Adrenal gland (tissue), 12 donors: ENCODE data around the gene OR51B4. TPM values are rescaled to one million over a fixed set of nuclear protein-coding genes. Genes with fewer than 3 reads are reported as not detected.

Experiments
- DNase-seq, 7 donors: peaks; one replicate each; pipeline ENCODE4 v3.0.0-alpha.2; 2019 to 2020
- H3K27ac ChIP-seq, 5 donors: fragments of 200-600 bp; sonication (generic) in 4 of 5; 1 replicate in 3 of 5; 2 replicates in 2 of 5; pipeline versions ENCODE4 v1.5.1 to v1.8.0; 2016 to 2020; ENCODE audit warnings: mild to moderate bottlenecking in 1 of 5
- H3K27me3 ChIP-seq: fragments of 200-600 bp; 2 replicates; pipeline ENCODE4 v1.8.0; 2021
- H3K36me3 ChIP-seq, 2 donors: fragments of 200-600 bp; replicated peaks in 1 of 2; 1 replicate in 1 of 2; 2 replicates in 1 of 2; pipeline versions ENCODE4 v1.5.1 to v1.8.0; 2018 to 2022
- H3K4me1 ChIP-seq, 2 donors: fragments of 200-600 bp; replicated peaks in 1 of 2; 1 replicate in 1 of 2; 2 replicates in 1 of 2; pipeline versions ENCODE4 v1.5.1 to v1.8.0; 2018 to 2021
- H3K4me3 ChIP-seq, 4 donors: fragments of 200-600 bp; sonication (generic) in 3 of 4; one replicate each; pipeline ENCODE4 v1.5.1; 2016 to 2018
- H3K9me3 ChIP-seq, 3 donors: fragments of 200-600 bp; sonication (generic) in 1 of 3; replicated peaks in 1 of 3; 1 replicate in 2 of 3; 2 replicates in 1 of 3; pipeline versions ENCODE4 v1.5.1 to v1.8.0; 2016 to 2021
- CTCF ChIP-seq, 6 experiments: fragments of 450-650 bp in 4 of 6; fragments of 200-600 bp in 2 of 6; sonication (generic) in 1 of 6; IDR thresholded peaks; 1 replicate in 5 of 6; 2 replicates in 1 of 6; pipeline versions ENCODE4 v1.5.1 to v1.8.0; 2016 to 2021; ENCODE audit warnings: antibody characterized with exemption in 6 of 6, mild to moderate bottlenecking in 2 of 6, moderate library complexity in 1 of 6
- POLR2A ChIP-seq, 2 donors: fragments of 450-650 bp; IDR thresholded peaks; one replicate each; pipeline ENCODE4 v1.6.1; 2017; ENCODE audit warnings: antibody characterized with exemption in 2 of 2, mild to moderate bottlenecking in 2 of 2, moderate library complexity in 1 of 2
- WGBS, 4 donors: extraction: QIAGEN DNeasy Blood & Tissue Kit in 2 of 4; methylation state at CpG; one replicate each; pipeline versions ENCODE4 v1.1.5 to v1.1.7; 2013 to 2017; 5-methylcytosine and 5-hydroxymethylcytosine counted together
- intact Hi-C, 2 donors: fragments of 100-400 bp; cut with DNase I; formaldehyde crosslinking; loops; one replicate each; pipeline versions ENCODE4 v1.14.1 to v1.15.0; 2022 to 2023
- polyA plus RNA-seq, 3 donors: library from polyadenylated mRNA; stranded (reverse); fragments of 200-250 nt in 2 of 3; fragments of 350-450 nt in 1 of 3; fragmentation: Illumina TruSeq in 1 of 3; extraction: RNeasy Lipid Tissue Mini Kit (QIAGEN cat#74804) in 1 of 3; gene quantifications; one replicate each; pipeline ENCODE4 v1.2.3, GENCODE V29; 2013 to 2014
- total RNA-seq, 9 donors: library from RNA; depleted of rRNA in 4 of 9; stranded (reverse); fragments of >200 nt in 4 of 9; fragments of 120-200 nt in 1 of 9; fragmentation: NEBNext Ultra II Directional in 1 of 9; extraction: Animal tissue kit (Norgen Biotek cat#: 25700) in 1 of 9; gene quantifications; one replicate each; pipeline versions ENCODE4 v1.1.0 to v1.2.4, GENCODE V29; 2013 to 2023
- donor health status: healthy with polysubstance abuse.
- donor health status: Bipolar disorder and iron deficiency.
- donor health status: DM: yes; HTN: yes; CAD: no.
- donor health status: DM: no; HTN: no; CAD: no.
- donor health status: DM: no; HTN: no; CAD: no.
- donor health status: DM: yes; HTN: yes; CAD: no.

OR51B4 gene
- total and polyA plus RNA-seq, 12 donors = 0.28 to 0.78 (median 0.34) TPM; not detected in 9

DNA sequence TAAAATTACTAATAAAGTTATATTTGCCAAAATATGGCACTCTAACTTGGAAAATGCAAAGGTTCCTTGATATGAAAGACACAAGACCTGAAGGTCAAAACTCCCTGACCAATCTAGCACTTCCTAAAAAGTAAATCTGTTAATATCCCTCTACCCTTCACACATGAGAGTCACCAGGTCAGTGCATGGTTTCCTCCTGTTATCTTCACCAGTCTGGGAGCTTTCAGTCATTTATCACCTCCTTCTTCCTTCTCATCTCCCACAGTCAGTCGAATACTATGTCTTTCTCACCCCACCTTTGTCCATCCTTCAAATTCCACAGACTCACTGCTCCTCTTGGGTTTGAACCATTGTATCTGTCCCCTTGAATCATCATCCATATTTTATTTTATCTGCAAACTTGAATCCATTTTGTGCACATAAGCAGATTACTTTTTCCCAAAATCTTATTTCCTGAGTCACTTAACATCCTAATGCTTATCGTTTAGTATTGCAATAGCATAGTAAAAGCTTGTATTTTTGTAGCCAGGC, 34.6 kb downstream of the OR51B4 start:
- Histone ChIP-seq H3K27ac (no peak overlapping the region), H3K9me3 (no peaks in the 10 kb centered on the region), H3K27me3 (no peaks in the 10 kb centered on the region), H3K4me3 (no peak overlapping the region), H3K36me3 (no peaks in the 10 kb centered on the region), H3K4me1 (no peaks in the 10 kb centered on the region)
- intact Hi-C loops = no loop called here
- no peak for TF ChIP-seq CTCF (IDR thresholded peaks at IDR 0.05)
- no peak for TF ChIP-seq POLR2A (IDR thresholded peaks at IDR 0.05)
- WGBS, 4 donors = 66 to 77% (median 74%) methylated on average over 2 of the region's 2 CpGs
- DNase-seq = no peak

GRCh38 chr11:5266609-5267008, 35.1 kb downstream of the OR51B4 start:
- TF ChIP-seq POLR2A (IDR thresholded peaks at IDR 0.05) (no peak), CTCF (IDR thresholded peaks at IDR 0.05) (no peak)
- Histone ChIP-seq H3K27ac (no peak overlapping the region), H3K27me3 (no peaks in the 10 kb centered on the region), H3K36me3 (no peaks in the 10 kb centered on the region), H3K9me3 (no peaks in the 10 kb centered on the region), H3K4me3 (no peak overlapping the region), H3K4me1 (no peaks in the 10 kb centered on the region)
- intact Hi-C loops = no loop called here
- no peak for DNase-seq

DNA sequence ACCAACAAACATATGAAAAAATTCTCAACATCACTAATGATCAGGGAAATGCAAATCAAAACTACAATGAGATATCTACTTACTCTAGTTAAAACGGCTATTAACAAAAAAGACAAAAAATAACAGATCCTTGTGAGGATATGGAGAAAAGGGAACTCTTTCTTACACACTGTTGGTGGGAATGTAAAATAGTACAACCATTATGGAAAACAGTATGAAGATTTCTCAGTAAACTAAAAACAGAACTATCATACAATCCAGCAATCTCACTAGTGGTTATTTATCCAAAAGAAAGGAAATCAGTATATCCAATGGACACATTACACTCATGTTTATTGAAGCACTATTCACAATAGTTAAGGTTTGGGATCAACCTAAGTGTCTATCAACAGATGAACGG, 35.9 kb downstream of the OR51B4 start:
- Histone ChIP-seq H3K27me3 (no peaks in the 10 kb centered on the region), H3K4me3 (no peak overlapping the region), H3K9me3 (no peaks in the 10 kb centered on the region), H3K27ac (no peak overlapping the region), H3K4me1 (no peaks in the 10 kb centered on the region), H3K36me3 (no peaks in the 10 kb centered on the region)
- no peak for TF ChIP-seq CTCF (IDR thresholded peaks at IDR 0.05)
- TF ChIP-seq POLR2A (IDR thresholded peaks at IDR 0.05) = no peak
- 38 to 58% (median 46%) methylated on average over 2 of the region's 2 CpGs for WGBS, 4 donors
- DNase-seq = no peak
- intact Hi-C loops = no loop called here

DNA sequence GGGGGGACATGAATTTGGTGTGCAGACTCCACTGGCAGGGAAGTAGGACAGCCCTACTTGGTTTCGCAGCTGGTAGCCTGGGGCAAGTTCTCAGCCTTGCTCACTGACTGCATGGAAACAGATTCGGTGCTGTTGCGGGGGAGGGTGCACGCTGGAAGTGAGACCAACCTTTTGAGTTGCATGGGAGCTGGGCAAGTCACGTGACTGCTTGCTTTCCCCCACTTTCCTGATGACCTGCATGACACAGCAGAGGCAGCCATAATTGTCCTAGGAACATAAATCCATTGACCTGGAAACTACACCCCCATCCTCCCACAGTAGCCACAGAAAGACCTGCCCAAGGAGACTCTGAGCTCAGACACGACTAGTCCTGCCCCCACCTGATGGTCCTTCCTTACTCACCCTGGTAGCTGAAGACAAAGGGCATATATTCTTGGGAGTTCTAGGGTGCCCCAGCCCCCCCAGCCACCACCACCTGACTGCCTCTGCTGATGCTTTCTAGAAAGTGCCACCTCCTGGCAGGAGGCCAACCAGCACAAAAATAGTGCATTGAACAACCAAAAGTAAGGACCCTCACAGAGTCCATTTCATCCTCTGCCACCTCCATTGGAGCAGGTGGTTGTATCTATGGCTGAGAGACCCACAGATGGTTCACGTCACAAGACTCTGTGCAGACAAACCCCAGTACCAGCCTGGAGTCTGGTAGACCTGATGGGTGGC, 43.0 kb downstream of the OR51B4 start:
- Histone ChIP-seq H3K36me3 (no peaks in the 10 kb centered on the region), H3K27ac (no peak overlapping the region), H3K4me3 (no peak overlapping the region), H3K4me1 (no peaks in the 10 kb centered on the region), H3K9me3 (no peaks in the 10 kb centered on the region), H3K27me3 (no peaks in the 10 kb centered on the region)
- intact Hi-C loops = no loop called here
- TF ChIP-seq CTCF (IDR thresholded peaks at IDR 0.05) (no peak), POLR2A (IDR thresholded peaks at IDR 0.05) (no peak)
- no peak for DNase-seq
- WGBS, 4 donors = 67 to 78% (median 76%) methylated on average over 6 to 7 of the region's 7 CpGs
